ENCODE results near the gene MGAT5.

MGAT5 gene

DNA sequence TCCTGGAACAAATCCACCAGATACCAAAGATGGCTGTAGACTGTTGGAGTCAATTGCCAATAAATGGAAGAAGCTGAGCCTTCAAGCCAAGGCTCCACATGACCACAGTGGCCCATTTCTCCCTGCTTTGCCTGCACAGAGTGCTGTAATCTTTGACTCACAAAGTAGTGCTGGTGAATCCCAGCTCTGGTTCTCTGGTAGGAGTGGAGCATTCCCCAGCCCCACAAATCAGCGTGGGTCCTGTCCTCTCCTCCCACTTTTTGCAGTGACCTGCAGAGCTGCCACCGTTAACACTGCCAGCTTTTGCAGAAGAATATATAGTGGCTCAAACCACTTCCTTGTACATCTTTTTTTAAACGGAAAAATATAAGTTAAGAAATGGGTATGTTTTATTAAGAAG, 93.9 kb downstream of the MGAT5 start:
- no peak for TF ChIP-seq ZNF274 (IDR thresholded peaks at IDR 0.05; ENCODE audit: low read depth, low read length)
- no peak overlapping the region for H3K4me3 ChIP-seq (ENCODE audit: low read length)

DNA sequence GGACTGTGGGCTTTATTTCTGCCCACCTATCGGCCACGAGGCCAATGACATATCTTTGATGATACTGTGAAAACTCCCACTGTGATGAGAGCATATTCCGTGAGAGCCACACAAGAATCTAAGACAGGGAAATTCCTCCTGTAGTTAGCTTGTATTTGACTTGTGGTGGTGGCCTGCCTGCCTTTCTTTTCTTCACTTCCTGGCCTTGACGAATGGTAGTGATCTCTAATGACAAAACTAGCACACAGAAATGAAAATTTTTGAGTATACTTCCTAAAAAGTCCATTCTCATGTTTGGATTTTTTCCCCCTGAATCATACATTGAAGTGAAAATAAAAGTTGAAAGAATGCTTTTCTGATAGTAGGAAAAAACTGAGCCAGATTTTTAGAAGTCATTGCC, 94.4 kb downstream of the MGAT5 start:
- TF ChIP-seq ZNF274 (IDR thresholded peaks at IDR 0.05; ENCODE audit: low read depth, low read length): no peak
- no peak overlapping the region for H3K4me3 ChIP-seq (ENCODE audit: low read length)

DNA sequence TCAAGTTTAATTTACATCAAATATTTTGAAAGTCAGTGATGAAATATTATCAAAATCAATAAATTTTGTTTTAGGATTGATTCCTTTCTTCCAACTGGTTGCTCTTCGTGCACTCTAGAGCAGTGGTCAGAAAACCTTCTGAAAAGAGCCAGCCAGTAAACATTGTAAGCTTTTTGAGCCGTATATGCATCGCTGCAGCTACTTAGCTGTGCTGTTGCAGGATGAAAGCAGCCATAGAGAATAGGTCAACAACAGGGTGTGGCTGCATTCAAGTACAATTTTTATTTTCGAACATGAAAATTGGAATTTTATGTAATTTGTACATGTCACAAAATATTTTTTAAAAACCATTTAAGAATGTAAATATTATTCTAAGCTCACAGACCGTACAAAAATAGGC, 94.9 kb downstream of the MGAT5 start:
- no peak overlapping the region for H3K4me3 ChIP-seq (ENCODE audit: low read length)
- TF ChIP-seq ZNF274 (IDR thresholded peaks at IDR 0.05; ENCODE audit: low read depth, low read length): no peak

DNA sequence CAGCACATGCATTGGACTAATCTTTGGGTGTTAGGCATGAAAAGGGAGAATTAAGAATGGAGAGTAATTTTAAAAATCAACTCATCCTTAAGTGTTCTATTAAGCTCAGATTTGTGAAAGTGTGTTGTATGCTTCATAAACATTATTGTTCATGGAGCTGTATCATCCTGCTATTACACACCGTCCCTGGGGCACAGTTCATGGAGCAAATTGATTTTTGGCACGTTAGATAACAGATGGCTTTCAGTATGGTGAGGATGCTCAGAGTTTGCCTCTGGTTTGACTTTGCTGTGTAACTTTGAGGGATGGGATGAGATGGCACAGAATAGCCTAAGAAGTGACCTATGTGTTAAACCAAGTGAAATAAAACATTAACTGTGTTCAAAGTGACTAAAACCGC, 97.1 kb downstream of the MGAT5 start:
- H3K4me3 ChIP-seq (ENCODE audit: low read length): no peak overlapping the region
- no peak for TF ChIP-seq ZNF274 (IDR thresholded peaks at IDR 0.05; ENCODE audit: low read depth, low read length)

DNA sequence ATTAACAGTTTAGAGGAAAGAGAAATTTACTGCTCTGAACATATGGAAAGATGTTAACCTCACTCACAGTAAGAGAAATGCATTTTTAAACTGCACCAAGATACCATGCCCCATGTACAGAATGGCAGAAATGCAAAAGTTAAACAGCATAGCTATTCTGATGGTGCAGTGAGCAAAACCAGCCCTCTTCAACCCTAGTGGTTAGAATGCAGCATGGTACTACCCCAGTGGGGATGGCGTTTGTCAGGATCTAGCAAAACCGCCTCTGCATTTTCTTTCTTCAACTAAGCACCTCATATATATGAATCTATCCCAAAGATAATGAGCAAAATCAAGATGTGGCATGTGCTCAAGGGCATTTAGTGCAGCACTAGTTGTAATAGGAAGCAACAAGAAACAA, 98.0 kb downstream of the MGAT5 start:
- no peak overlapping the region for H3K4me3 ChIP-seq (ENCODE audit: low read length)
- no peak for TF ChIP-seq ZNF274 (IDR thresholded peaks at IDR 0.05; ENCODE audit: low read depth, low read length)

DNA sequence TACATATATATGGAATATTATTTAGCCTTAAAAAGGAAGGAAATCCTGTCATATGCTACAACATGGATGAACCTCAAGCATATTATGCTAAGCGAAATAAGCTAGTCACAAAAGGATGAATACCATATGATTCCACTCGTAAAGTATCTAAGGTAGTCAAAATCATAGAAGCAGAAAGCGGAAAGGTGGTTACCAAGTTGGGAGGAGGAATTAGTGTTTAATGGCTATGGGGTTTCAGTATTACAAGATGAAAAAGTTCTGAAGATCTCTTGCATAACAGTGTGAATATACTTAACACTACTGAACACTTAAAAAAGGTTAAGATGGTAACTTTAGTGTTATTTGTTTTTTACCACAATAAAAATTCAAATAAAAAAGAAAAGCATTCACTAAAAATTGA, 99.0 kb downstream of the MGAT5 start:
- no peak overlapping the region for H3K4me3 ChIP-seq (ENCODE audit: low read length)
- no peak for TF ChIP-seq ZNF274 (IDR thresholded peaks at IDR 0.05; ENCODE audit: low read depth, low read length)

DNA sequence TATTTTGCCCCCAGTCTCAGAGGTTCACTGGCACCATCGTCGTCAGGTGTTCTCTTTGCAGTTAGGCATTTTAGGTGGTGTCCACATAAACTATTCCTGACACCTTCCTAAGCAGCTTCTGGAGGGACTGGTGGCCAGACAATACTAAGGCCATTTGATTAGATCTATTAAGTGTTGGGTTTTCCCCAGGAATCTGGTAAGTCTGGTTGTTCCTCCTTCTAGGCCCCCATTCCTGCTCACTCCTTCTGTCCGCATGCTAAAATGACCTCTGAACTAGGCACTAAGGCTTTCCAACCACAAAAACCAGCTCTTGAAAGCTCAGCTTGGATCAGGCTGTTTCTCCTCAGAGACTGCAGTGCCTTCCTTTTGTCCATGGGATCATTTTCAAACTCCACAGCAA, 100.7 kb downstream of the MGAT5 start:
- no peak overlapping the region for H3K4me3 ChIP-seq (ENCODE audit: low read length)
- no peak for TF ChIP-seq ZNF274 (IDR thresholded peaks at IDR 0.05; ENCODE audit: low read depth, low read length)

DNA sequence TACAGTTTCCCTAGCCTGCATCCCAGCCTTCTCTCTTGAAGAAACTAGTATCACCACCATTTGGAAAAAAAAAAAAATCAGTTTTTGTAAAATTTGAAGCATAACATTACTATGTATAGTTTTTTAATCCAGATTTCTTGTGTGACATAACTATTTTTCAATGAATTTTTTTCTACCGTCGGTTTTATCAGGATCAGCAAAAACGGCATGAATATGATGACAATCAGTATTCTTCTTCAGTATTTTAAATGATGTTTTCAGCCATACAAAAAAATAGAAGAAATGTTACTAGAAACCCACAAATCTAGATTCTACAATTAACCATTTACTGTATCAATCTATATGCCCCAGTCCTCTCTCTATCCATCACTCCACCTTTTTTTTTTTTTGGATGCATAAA, 103.9 kb downstream of the MGAT5 start:
- TF ChIP-seq ZNF274 (IDR thresholded peaks at IDR 0.05; ENCODE audit: low read depth, low read length): no peak
- no peak overlapping the region for H3K4me3 ChIP-seq (ENCODE audit: low read length)

DNA sequence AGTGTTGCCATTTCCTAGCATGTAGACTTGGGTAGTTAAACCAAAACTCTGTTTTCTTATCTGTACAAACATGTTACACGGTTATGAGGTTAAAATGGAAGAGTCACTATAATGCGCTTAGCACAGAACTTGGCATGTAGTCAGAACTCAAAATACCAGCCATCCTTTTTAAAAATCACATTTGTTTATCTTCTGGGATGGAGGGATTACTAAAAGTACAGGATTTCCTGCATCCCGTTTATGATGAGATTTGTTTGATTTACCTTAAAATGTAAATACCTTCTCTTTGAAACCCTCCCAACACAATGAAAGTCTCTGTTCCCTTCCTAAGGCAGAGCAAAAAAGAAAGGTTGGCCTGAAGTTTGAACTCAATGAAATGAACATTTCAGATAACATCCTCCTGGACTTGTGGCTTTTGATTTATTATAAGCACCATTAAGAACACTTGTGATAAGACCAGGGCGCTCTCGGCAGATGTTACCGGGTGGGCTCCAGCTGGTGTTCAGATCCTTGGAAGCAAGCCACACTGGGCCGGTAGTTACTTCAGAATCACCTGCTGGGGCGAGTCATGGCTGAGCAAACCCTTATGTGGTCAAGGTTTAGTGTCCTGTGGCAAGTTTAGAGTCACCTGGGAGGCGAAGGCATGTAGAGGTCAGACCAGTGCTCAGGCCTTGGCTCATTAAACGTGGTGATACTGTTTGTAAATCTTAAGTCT, 105.7 kb downstream of the MGAT5 start:
- no peak overlapping the region for H3K4me3 ChIP-seq (ENCODE audit: low read length)
- TF ChIP-seq ZNF274 (IDR thresholded peaks at IDR 0.05; ENCODE audit: low read depth, low read length): no peak

DNA sequence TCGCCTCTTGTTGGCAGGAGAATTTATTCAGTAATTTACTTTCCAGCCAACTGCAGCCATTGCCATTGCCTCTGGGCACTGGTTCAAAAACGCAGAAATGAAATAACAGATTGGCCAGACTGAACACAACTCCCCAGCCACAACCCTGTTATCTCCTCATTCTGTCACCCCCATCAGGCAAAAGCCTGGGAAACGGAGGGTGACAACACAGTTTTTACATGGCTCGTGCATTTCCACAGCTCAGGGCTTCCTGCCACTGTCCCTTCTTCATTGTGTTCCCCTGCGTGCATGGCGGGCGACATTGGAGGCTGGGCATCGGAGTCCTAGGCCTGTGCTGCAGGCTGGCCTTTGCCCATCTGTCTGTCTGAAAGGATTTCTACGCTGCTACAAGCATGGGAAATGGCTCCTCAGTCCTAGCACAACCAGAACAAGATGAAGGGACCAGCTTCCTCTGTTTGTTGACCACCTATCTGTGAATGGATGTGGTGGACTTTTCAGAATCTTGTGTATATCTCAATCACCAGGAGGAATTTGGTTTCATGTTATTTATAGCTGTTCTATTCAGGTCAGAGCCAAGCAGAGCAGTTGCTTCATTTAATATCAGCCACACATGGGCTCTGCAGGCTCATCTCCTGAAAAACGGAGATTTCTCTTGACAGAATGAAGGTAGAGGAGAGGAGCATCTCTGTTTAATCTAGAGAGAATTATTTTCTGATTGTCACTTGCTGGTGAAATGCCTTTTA, 107.0 kb downstream of the MGAT5 start:
- no peak for TF ChIP-seq ZNF274 (IDR thresholded peaks at IDR 0.05; ENCODE audit: low read depth, low read length)
- H3K4me3 ChIP-seq (ENCODE audit: low read length): no peak overlapping the region

DNA sequence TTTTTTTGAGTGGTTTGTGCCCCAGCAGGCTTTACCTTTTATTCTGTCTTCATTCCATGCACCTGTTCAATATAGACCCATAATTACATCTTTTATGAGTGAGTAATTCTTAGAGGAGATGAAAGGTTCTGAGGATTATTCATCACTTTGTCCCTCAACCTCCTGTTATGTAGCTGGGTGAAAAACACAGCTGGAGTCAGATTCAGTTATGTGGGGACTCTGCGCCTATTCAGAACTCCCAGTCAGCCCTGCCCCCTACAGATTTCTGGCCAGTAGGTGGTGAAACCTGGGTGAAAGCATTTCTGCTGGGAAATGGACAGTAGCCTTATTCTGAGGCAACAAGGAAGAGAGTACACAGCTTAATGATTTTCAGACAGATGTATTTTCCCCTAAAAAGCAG, 107.8 kb downstream of the MGAT5 start:
- no peak overlapping the region for H3K4me3 ChIP-seq (ENCODE audit: low read length)
- TF ChIP-seq ZNF274 (IDR thresholded peaks at IDR 0.05; ENCODE audit: low read depth, low read length): no peak

DNA sequence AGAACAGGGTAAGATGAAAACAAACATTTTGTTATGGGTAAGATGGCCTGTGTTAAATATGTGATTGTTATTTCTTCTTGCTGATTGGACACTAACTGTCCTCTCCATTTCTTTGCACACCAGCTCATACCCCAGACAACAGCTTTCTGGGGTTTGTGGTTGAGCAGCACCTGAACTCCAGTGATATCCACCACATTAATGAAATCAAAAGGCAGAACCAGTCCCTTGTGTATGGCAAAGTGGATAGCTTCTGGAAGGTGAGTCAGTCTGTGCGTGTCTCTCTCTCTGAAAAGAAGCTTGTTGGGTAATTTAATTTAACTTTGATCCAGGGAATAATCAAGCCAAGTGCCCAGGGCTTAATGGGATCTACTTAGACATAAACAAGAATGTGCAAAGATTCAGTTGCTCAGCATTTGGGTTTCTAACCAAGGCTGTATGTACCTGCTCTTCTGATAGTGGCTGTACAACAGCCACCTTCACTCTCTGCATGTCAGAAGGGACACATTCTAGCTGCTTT, 108.3 kb downstream of the MGAT5 start:
- TF ChIP-seq ZNF274 (IDR thresholded peaks at IDR 0.05; ENCODE audit: low read depth, low read length): no peak
- no peak overlapping the region for H3K4me3 ChIP-seq (ENCODE audit: low read length)

DNA sequence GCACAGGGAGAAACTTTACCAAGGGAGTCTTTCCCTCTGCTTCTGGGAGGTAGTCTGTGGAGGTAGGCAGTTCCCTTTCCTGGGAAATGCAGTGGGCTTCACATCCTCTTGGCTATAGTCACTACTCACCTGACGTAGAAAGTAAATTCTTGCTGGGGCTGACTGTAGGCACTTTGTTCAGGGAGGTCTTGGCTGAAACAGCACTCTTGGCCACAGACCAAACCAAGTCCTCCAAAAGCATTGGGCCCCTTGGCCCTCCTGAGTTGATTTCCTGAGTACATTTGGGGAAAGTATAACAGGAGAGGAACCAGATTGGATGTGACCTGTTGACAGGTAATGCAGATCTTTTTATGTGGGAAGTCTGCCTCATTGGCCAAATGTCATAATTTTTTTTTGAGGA, 108.9 kb downstream of the MGAT5 start:
- H3K4me3 ChIP-seq (ENCODE audit: low read length): no peak overlapping the region

DNA sequence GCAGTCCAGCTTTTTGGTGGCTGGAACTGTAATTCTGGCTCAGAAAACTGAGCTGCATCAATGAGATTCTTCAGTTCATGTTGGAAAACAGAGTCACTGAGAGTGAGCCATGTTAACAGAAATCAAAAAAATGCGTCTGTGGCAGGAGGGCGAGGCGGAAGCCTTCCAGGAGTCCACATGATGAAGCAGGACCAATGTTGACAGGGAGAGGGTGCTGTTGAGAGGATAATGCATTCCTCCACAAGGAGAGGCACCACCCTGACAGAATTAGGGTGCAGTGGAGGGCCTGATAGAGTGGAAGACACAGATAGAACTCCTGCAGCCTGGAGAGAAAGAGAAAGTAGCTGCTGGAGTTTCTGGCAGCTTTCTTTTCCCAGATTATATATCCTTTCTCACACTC, 111.5 kb downstream of the MGAT5 start:
- H3K4me3 ChIP-seq (ENCODE audit: low read length): no peak overlapping the region
- TF ChIP-seq ZNF274 (IDR thresholded peaks at IDR 0.05; ENCODE audit: low read depth, low read length): no peak

More for the DNA sequence above, 108.9 kb downstream of the MGAT5 start:
- TF ChIP-seq ZNF274 (IDR thresholded peaks at IDR 0.05; ENCODE audit: low read depth, low read length): no peak

DNA sequence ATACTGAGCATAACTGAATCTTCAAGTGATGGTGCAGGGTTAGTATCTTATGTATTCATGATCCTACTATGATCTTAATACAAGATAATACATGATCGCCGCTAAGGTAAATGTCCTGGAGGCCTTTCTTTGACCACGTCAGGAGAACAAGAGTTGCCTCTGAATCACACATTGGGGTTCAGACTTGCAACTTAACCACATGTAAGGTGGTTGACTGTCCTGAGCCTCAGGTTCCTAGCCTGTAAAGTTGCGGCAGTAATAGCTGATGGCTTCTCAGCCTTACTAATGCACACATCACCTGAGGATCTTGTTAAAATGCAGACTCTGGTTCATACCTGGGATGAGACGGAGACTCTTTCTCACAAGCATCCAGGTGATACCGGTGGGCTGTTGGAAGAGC, 112.5 kb downstream of the MGAT5 start:
- no peak for TF ChIP-seq ZNF274 (IDR thresholded peaks at IDR 0.05; ENCODE audit: low read depth, low read length)

More for the DNA sequence above, 112.5 kb downstream of the MGAT5 start:
- H3K4me3 ChIP-seq (ENCODE audit: low read length): no peak overlapping the region

All from GM08714 (cell line).